ENCODE results near the gene PTGES2. TPM values are rescaled to one million over a fixed set of nuclear protein-coding genes. Genes with fewer than 3 reads are reported as not detected.

PTGES2 gene
- total and polyA plus RNA-seq, 2 of the 13 experiments (the other 11 are each of a cell fraction or from before 2014, with no cell fraction given), result 63.7 to 79.8 TPM

GRCh38 chr9:128127568-128127989 is at the start of gene PTGES2 (continued):
- TF ChIP-seq ZMAT3 (CRISPR knock-in tag; conservative IDR thresholded peaks at IDR 0.05), result no peak
- peak; percentile 80; the same call in 1 of the 2 replicates for TF ChIP-seq SAP130 (CRISPR knock-in tag; IDR thresholded peaks at IDR 0.05; ENCODE audit: low read depth)
- TF ChIP-seq ZSCAN21 (CRISPR knock-in tag; IDR thresholded peaks at IDR 0.05; ENCODE audit: borderline replicate concordance), result no peak; the same call in 1 of the 2 replicates
- TF ChIP-seq ZNF253 (CRISPR knock-in tag; IDR thresholded peaks at IDR 0.05; ENCODE audit: borderline replicate concordance), result no peak
- TF ChIP-seq, protein P1, sequence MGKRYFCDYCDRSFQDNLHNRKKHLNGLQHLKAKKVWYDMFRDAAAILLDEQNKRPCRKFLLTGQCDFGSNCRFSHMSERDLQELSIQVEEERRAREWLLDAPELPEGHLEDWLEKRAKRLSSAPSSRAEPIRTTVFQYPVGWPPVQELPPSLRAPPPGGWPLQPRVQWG (CRISPR knock-in tag; IDR thresholded peaks at IDR 0.05; ENCODE audit: borderline replicate concordance, low read depth), result no peak
- no peak for TF ChIP-seq TMF1 (CRISPR knock-in tag; IDR thresholded peaks at IDR 0.05; ENCODE audit: low read depth)
- TF ChIP-seq ZNF704 (CRISPR knock-in tag; IDR thresholded peaks at IDR 0.05; ENCODE audit: borderline replicate concordance), result no peak
- TF ChIP-seq, protein P2, sequence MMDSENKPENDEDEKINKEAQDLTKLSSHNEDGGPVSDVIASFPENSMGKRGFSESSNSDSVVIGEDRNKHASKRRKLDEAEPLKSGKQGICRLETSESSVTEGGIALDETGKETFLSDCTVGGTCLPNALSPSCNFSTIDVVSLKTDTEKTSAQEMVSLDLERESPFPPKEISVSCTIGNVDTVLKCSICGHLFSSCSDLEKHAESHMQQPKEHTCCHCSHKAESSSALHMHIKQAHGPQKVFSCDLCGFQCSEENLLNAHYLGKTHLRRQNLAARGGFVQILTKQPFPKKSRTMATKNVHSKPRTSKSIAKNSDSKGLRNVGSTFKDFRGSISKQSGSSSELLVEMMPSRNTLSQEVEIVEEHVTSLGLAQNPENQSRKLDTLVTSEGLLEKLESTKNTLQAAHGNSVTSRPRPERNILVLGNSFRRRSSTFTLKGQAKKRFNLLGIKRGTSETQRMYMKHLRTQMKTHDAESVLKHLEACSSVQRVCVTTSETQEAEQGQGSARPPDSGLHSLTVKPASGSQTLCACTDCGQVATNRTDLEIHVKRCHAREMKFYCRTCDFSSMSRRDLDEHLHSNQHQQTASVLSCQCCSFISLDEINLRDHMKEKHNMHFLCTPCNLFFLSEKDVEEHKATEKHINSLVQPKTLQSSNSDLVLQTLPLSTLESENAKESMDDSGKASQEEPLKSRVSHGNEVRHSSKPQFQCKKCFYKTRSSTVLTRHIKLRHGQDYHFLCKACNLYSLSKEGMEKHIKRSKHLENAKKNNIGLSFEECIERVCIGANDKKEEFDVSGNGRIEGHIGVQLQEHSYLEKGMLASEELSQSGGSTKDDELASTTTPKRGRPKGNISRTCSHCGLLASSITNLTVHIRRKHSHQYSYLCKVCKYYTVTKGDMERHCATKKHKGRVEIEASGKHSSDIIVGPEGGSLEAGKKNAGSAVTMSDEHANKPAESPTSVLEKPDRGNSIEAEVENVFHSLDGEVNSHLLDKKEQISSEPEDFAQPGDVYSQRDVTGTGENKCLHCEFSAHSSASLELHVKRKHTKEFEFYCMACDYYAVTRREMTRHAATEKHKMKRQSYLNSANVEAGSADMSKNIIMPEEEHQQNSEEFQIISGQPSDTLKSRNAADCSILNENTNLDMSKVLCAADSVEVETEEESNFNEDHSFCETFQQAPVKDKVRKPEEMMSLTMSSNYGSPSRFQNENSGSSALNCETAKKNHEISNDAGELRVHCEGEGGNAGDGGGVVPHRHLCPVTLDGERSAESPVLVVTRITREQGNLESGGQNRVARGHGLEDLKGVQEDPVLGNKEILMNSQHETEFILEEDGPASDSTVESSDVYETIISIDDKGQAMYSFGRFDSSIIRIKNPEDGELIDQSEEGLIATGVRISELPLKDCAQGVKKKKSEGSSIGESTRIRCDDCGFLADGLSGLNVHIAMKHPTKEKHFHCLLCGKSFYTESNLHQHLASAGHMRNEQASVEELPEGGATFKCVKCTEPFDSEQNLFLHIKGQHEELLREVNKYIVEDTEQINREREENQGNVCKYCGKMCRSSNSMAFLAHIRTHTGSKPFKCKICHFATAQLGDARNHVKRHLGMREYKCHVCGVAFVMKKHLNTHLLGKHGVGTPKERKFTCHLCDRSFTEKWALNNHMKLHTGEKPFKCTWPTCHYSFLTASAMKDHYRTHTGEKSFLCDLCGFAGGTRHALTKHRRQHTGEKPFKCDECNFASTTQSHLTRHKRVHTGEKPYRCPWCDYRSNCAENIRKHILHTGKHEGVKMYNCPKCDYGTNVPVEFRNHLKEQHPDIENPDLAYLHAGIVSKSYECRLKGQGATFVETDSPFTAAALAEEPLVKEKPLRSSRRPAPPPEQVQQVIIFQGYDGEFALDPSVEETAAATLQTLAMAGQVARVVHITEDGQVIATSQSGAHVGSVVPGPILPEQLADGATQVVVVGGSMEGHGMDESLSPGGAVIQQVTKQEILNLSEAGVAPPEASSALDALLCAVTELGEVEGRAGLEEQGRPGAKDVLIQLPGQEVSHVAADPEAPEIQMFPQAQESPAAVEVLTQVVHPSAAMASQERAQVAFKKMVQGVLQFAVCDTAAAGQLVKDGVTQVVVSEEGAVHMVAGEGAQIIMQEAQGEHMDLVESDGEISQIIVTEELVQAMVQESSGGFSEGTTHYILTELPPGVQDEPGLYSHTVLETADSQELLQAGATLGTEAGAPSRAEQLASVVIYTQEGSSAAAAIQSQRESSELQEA (CRISPR knock-in tag; IDR thresholded peaks at IDR 0.05; ENCODE audit: not compliant biosample characterization), result peak; percentile 73
- no peak for TF ChIP-seq ZNF766 (CRISPR knock-in tag; IDR thresholded peaks at IDR 0.05; ENCODE audit: borderline replicate concordance)
- no peak for TF ChIP-seq PBX2 (CRISPR knock-in tag; IDR thresholded peaks at IDR 0.05)
- TF ChIP-seq FOXC1 (CRISPR knock-in tag; IDR thresholded peaks at IDR 0.05; ENCODE audit: borderline replicate concordance), result no peak
- peak; percentile 52; the same call in 1 of the 2 replicates for TF ChIP-seq ZNF589 (CRISPR knock-in tag; conservative IDR thresholded peaks at IDR 0.05)
- TF ChIP-seq GATAD1 (CRISPR knock-in tag; IDR thresholded peaks at IDR 0.05), result peak; percentile 4; the same call in 1 of the 2 replicates
- TF ChIP-seq BRCA1 (CRISPR knock-in tag; IDR thresholded peaks at IDR 0.05), result no peak
- no peak for TF ChIP-seq FOXK1 (CRISPR knock-in tag; IDR thresholded peaks at IDR 0.05; ENCODE audit: borderline replicate concordance, low read depth)
- TF ChIP-seq MIXL1 (CRISPR knock-in tag; IDR thresholded peaks at IDR 0.05), result no peak
- no peak for TF ChIP-seq CEBPG (CRISPR knock-in tag; IDR thresholded peaks at IDR 0.05)
- no peak for TF ChIP-seq HOXA7 (CRISPR knock-in tag; IDR thresholded peaks at IDR 0.05)
- TF ChIP-seq ZNF614 (CRISPR knock-in tag; IDR thresholded peaks at IDR 0.05; ENCODE audit: borderline replicate concordance), result no peak
- no peak for TF ChIP-seq ZFP36L1 (CRISPR knock-in tag; IDR thresholded peaks at IDR 0.05)
- peak; percentile 75; the same call in 1 of the 2 replicates for TF ChIP-seq ZSCAN31 (CRISPR knock-in tag; IDR thresholded peaks at IDR 0.05; ENCODE audit: low read depth)
